CD4-positive, alpha-beta T cell treated with Interleukin-21 for 1 hour (primary cell): ENCODE data around the gene ESPL1.
"Not testable (repeated sequence)": the region's sequence is repeated elsewhere in the genome, so short reads cannot be mapped to it uniquely, and the experiment has no call there.

Source experiments
- DNase-seq: peaks from one replicate; pipeline ENCODE4 v3.0.0-alpha.2; 2020

The ESPL1 gene

GRCh38 chr12:53306826-53307225 is 38.7 kb downstream of the ESPL1 start:
- no peak for DNase-seq

- no peak for DNase-seq
Measured at GRCh38 chr12:53308276-53308675, 40.2 kb downstream of the ESPL1 start.

- no peak for DNase-seq
Measured at GRCh38 chr12:53313996-53314395, 45.9 kb downstream of the ESPL1 start.

- no peak for DNase-seq
Measured at GRCh38 chr12:53320352-53321195, 52.5 kb downstream of the ESPL1 start.

- peak; percentile 58 for DNase-seq
Measured at GRCh38 chr12:53324113-53324778, 56.1 kb downstream of the ESPL1 start.

GRCh38 chr12:53324779-53325510 is 56.8 kb downstream of the ESPL1 start:
- DNase-seq = peak; percentile 88

- DNase-seq = no peak
Measured at GRCh38 chr12:53325511-53326061, 57.5 kb downstream of the ESPL1 start.

GRCh38 chr12:53326460-53327185 is 58.5 kb downstream of the ESPL1 start:
- DNase-seq = no peak

GRCh38 chr12:53327435-53328042 is 59.4 kb downstream of the ESPL1 start:
- peak; percentile 18 for DNase-seq

- no peak for DNase-seq
Measured at GRCh38 chr12:53328043-53328435, 59.9 kb downstream of the ESPL1 start.

- DNase-seq = no peak
Measured at GRCh38 chr12:53330671-53331070, 62.6 kb downstream of the ESPL1 start.

GRCh38 chr12:53332339-53332738 is 64.2 kb downstream of the ESPL1 start:
- not testable (repeated sequence) for DNase-seq

GRCh38 chr12:53332744-53333143 is 64.6 kb downstream of the ESPL1 start:
- no peak for DNase-seq

- no peak for DNase-seq
Measured at GRCh38 chr12:53333289-53333688, 65.2 kb downstream of the ESPL1 start.

GRCh38 chr12:53333845-53334244 is 65.7 kb downstream of the ESPL1 start:
- no peak for DNase-seq

GRCh38 chr12:53334822-53335221 is 66.7 kb downstream of the ESPL1 start:
- no peak for DNase-seq

GRCh38 chr12:53336181-53336681 is 68.1 kb downstream of the ESPL1 start, which contains the start of gene SP7:
Gene SP7, minus strand, starts transcription at chr12:53336354. Its CDS starts 708 bp downstream, at chr12:53335646.
- no peak for DNase-seq

- DNase-seq = peak; percentile 13
Measured at GRCh38 chr12:53338017-53338416, 69.9 kb downstream of the ESPL1 start.

- DNase-seq = no peak
Measured at GRCh38 chr12:53338916-53339315, 70.8 kb downstream of the ESPL1 start.

- DNase-seq = no peak
Measured at GRCh38 chr12:53340398-53340797, 72.3 kb downstream of the ESPL1 start.
